ENCODE results near the gene ADNP. TPM values are rescaled to one million over a fixed set of nuclear protein-coding genes. Genes with fewer than 3 reads are reported as not detected.
A peak's percentile ranks its signal among the peaks of the same experiment; 100 is the strongest.

ADNP gene
- polyA plus RNA-seq, 1 donor (not counting 4 experiments of a cell fraction or from before 2014, with no cell fraction given), result 29.3 TPM

- peaks cover 97% of the 10 kb centered on the region for H3K79me2 ChIP-seq (ENCODE audit: control insufficient read depth, insufficient read depth, low read length)
- TF ChIP-seq, protein P1, sequence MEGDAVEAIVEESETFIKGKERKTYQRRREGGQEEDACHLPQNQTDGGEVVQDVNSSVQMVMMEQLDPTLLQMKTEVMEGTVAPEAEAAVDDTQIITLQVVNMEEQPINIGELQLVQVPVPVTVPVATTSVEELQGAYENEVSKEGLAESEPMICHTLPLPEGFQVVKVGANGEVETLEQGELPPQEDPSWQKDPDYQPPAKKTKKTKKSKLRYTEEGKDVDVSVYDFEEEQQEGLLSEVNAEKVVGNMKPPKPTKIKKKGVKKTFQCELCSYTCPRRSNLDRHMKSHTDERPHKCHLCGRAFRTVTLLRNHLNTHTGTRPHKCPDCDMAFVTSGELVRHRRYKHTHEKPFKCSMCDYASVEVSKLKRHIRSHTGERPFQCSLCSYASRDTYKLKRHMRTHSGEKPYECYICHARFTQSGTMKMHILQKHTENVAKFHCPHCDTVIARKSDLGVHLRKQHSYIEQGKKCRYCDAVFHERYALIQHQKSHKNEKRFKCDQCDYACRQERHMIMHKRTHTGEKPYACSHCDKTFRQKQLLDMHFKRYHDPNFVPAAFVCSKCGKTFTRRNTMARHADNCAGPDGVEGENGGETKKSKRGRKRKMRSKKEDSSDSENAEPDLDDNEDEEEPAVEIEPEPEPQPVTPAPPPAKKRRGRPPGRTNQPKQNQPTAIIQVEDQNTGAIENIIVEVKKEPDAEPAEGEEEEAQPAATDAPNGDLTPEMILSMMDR (optimal IDR thresholded peaks at IDR 0.05 in 1 of 3, IDR thresholded peaks at IDR 0.05 in 1 of 3, conservative IDR thresholded peaks at IDR 0.05 in 1 of 3; ENCODE audit: extremely low read depth in 1 of 3, insufficient read depth in 2 of 3, low read length in 3 of 3), result no peak
- no peak for TF ChIP-seq EZH2 (IDR thresholded peaks at IDR 0.05; ENCODE audit: low read length)
- H3K27ac ChIP-seq (ENCODE audit: control insufficient read depth, insufficient read depth, low read length), result peak overlapping the region; percentile 61
- peaks cover 5 to 14% of the 10 kb centered on the region in 2 experiments for H3K36me3 ChIP-seq (ENCODE audit: control insufficient read depth in 2 of 2, extremely low read depth in 1 of 2, insufficient read depth in 2 of 2, low read length in 2 of 2)
- peaks cover 2% of the 10 kb centered on the region for H3K9me1 ChIP-seq (ENCODE audit: control insufficient read depth, extremely low read depth, insufficient read depth, low read length)
- no peak overlapping the region for H3K9ac ChIP-seq (ENCODE audit: control insufficient read depth, extremely low read depth, insufficient read depth, low read length)
- H3K9me3 ChIP-seq (ENCODE audit: control insufficient read depth, low read depth, low read length), result no peaks in the 10 kb centered on the region
- no peak overlapping the region for H3K4me3 ChIP-seq (ENCODE audit: control insufficient read depth in 2 of 3, extremely low read depth in 1 of 3, insufficient read depth in 2 of 3, low read depth in 1 of 3, low read length in 3 of 3)
- H2AFZ ChIP-seq (ENCODE audit: control insufficient read depth, low read length), result no peak overlapping the region
- no peaks in the 10 kb centered on the region for H3K27me3 ChIP-seq (ENCODE audit: control insufficient read depth, extremely low read depth, insufficient read depth, low read length)
- DNase-seq (ENCODE audit: low read depth, low spot score), result no peak
- no peak for FAIRE-seq
- H3K4me1 ChIP-seq (ENCODE audit: control insufficient read depth, extremely low read depth, insufficient read depth, low read length), result peaks cover 30% of the 10 kb centered on the region
- peaks cover 3% of the 10 kb centered on the region for H4K20me1 ChIP-seq (ENCODE audit: control insufficient read depth, extremely low read depth, insufficient read depth, low read length)
- dilution Hi-C loops (cut with MboI; ENCODE audit: extremely low pct_ligation_motif_present, low sequenced_read_pairs), result no loop called here
- H3K4me2 ChIP-seq (ENCODE audit: control insufficient read depth, extremely low read depth, insufficient read depth, low read depth, low read length), result no peak overlapping the region
Observed at GRCh38 chr20:50920997-50921396, 10.2 kb downstream of the ADNP start.

DNA sequence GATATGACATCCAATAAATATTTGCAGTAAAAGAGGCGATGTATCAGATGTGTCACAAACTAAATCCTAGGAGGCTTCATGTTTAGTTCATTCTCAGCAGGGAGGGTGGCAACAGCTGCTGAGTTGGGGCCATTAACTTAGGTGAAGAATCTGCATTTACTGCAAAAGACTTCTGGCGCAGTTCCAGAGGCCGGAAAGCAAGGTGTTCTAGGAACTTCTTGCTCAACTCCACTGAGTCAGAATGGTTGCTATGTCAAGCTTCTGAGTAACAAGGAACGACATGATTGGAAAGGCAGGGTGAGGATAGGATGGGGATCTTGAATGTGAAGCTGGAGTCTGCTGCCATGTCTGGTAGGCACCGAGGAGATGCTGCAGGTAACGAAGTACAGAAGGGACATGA, 11.7 kb downstream of the ADNP start:
- peaks cover 2% of the 10 kb centered on the region for H3K9me1 ChIP-seq (ENCODE audit: control insufficient read depth, extremely low read depth, insufficient read depth, low read length)
- H4K20me1 ChIP-seq (ENCODE audit: control insufficient read depth, extremely low read depth, insufficient read depth, low read length), result peaks cover 3% of the 10 kb centered on the region
- no peak overlapping the region for H2AFZ ChIP-seq (ENCODE audit: control insufficient read depth, low read length)
- peak; percentile 78 for DNase-seq (ENCODE audit: low read depth, low spot score)
- peaks cover 96% of the 10 kb centered on the region for H3K79me2 ChIP-seq (ENCODE audit: control insufficient read depth, insufficient read depth, low read length)
- H3K9me3 ChIP-seq (ENCODE audit: control insufficient read depth, low read depth, low read length), result no peaks in the 10 kb centered on the region
- H3K27ac ChIP-seq (ENCODE audit: control insufficient read depth, insufficient read depth, low read length), result peak overlapping the region; percentile 5
- H3K36me3 ChIP-seq (ENCODE audit: control insufficient read depth in 2 of 2, extremely low read depth in 1 of 2, insufficient read depth in 2 of 2, low read length in 2 of 2), result peaks cover 3 to 9% of the 10 kb centered on the region in 2 experiments
- H3K4me3 ChIP-seq (ENCODE audit: control insufficient read depth in 2 of 3, extremely low read depth in 1 of 3, insufficient read depth in 2 of 3, low read depth in 1 of 3, low read length in 3 of 3), result no peak overlapping the region
- H3K4me2 ChIP-seq (ENCODE audit: control insufficient read depth, extremely low read depth, insufficient read depth, low read depth, low read length), result no peak overlapping the region
- no peaks in the 10 kb centered on the region for H3K27me3 ChIP-seq (ENCODE audit: control insufficient read depth, extremely low read depth, insufficient read depth, low read length)
- TF ChIP-seq EZH2 (IDR thresholded peaks at IDR 0.05; ENCODE audit: low read length), result no peak
- dilution Hi-C loops (cut with MboI; ENCODE audit: extremely low pct_ligation_motif_present, low sequenced_read_pairs), result no loop called here
- FAIRE-seq, result peak; percentile 91
- peaks cover 44% of the 10 kb centered on the region for H3K4me1 ChIP-seq (ENCODE audit: control insufficient read depth, extremely low read depth, insufficient read depth, low read length)
- H3K9ac ChIP-seq (ENCODE audit: control insufficient read depth, extremely low read depth, insufficient read depth, low read length), result no peak overlapping the region

- Histone ChIP-seq H3K79me2 (ENCODE audit: control insufficient read depth, insufficient read depth, low read length) (peaks cover 96% of the 10 kb centered on the region), H3K27me3 (ENCODE audit: control insufficient read depth, extremely low read depth, insufficient read depth, low read length) (no peaks in the 10 kb centered on the region), H3K4me1 (ENCODE audit: control insufficient read depth, extremely low read depth, insufficient read depth, low read length) (peaks cover 56% of the 10 kb centered on the region)
Observed at GRCh38 chr20:50918403-50918802, 12.8 kb downstream of the ADNP start.

More at GRCh38 chr20:50918403-50918802, 12.8 kb downstream of the ADNP start:
- DNase-seq (ENCODE audit: low read depth, low spot score) (no peak), FAIRE-seq (no peak)
- Histone ChIP-seq H4K20me1 (ENCODE audit: control insufficient read depth, extremely low read depth, insufficient read depth, low read length) (peaks cover 10% of the 10 kb centered on the region), H3K4me3 (ENCODE audit: control insufficient read depth in 2 of 3, extremely low read depth in 1 of 3, insufficient read depth in 2 of 3, low read depth in 1 of 3, low read length in 3 of 3) (no peak overlapping the region), H3K9ac (ENCODE audit: control insufficient read depth, extremely low read depth, insufficient read depth, low read length) (no peak overlapping the region), H3K27ac (ENCODE audit: control insufficient read depth, insufficient read depth, low read length) (no peak overlapping the region), H2AFZ (ENCODE audit: control insufficient read depth, low read length) (no peak overlapping the region), H3K9me3 (ENCODE audit: control insufficient read depth, low read depth, low read length) (no peaks in the 10 kb centered on the region), H3K9me1 (ENCODE audit: control insufficient read depth, extremely low read depth, insufficient read depth, low read length) (peaks cover 7% of the 10 kb centered on the region), H3K4me2 (ENCODE audit: control insufficient read depth, extremely low read depth, insufficient read depth, low read depth, low read length) (no peak overlapping the region), H3K36me3 (ENCODE audit: control insufficient read depth in 2 of 2, extremely low read depth in 1 of 2, insufficient read depth in 2 of 2, low read length in 2 of 2) (peaks cover 4 to 6% of the 10 kb centered on the region in 2 experiments)
- no peak for TF ChIP-seq EZH2 (IDR thresholded peaks at IDR 0.05; ENCODE audit: low read length)
- TF ChIP-seq, protein P1 (optimal IDR thresholded peaks at IDR 0.05 in 1 of 3, IDR thresholded peaks at IDR 0.05 in 1 of 3, conservative IDR thresholded peaks at IDR 0.05 in 1 of 3; ENCODE audit: extremely low read depth in 1 of 3, insufficient read depth in 2 of 3, low read length in 3 of 3), result no peak
- dilution Hi-C loops (cut with MboI; ENCODE audit: extremely low pct_ligation_motif_present, low sequenced_read_pairs), result no loop called here
